Natural killer cell (primary cell): ENCODE measurements around the gene DNAH7. TPM values are rescaled to one million over a fixed set of nuclear protein-coding genes. Genes with fewer than 3 reads are reported as not detected.
A peak's percentile ranks its signal among the peaks of the same experiment; 100 is the strongest.

Experiments used
- ATAC-seq, 3 donors: fragments of 150-1000 bp in 2 of 3; fragments of 200-7000 bp in 1 of 3; cut with Tn5 transposase; 1 replicate in 1 of 3; 2 replicates in 2 of 3; pipeline ENCODE4 v1.10.0; 2021; ENCODE audit warnings: mild to moderate bottlenecking in 2 of 3, moderate library complexity in 2 of 3
- DNase-seq, 2 donors: peaks; one replicate each; pipeline versions ENCODE4 v3.0.0 to v3.0.0-alpha.2; 2013 to 2021; ENCODE audit warnings: mixed read lengths in 1 of 2
- H3K27ac ChIP-seq: one replicate; pipeline ENCODE4 v1.5.1; 2013; ENCODE audit warnings: mild to moderate bottlenecking, low read length
- H3K27me3 ChIP-seq: one replicate; pipeline ENCODE4 v1.6.1; 2013; ENCODE audit warnings: low read length; ENCODE audit not compliant: control insufficient read depth, insufficient read depth
- H3K36me3 ChIP-seq: one replicate; pipeline ENCODE4 v1.6.1; 2013; ENCODE audit warnings: low read length; ENCODE audit not compliant: control insufficient read depth, insufficient read depth
- H3K4me1 ChIP-seq: one replicate; pipeline ENCODE4 v1.6.1; 2013; ENCODE audit warnings: low read length; ENCODE audit not compliant: control insufficient read depth, insufficient read depth
- H3K4me3 ChIP-seq: one replicate; pipeline ENCODE4 v1.5.1; 2013; ENCODE audit warnings: low read length
- H3K9me3 ChIP-seq: one replicate; pipeline ENCODE4 v1.6.1; 2013; ENCODE audit warnings: low read length; ENCODE audit not compliant: control insufficient read depth, insufficient read depth
- H3K27ac Mint-ChIP-seq, 2 donors: one replicate each; pipeline ENCODE4 v1.8.0; 2022; ENCODE audit warnings: mild to moderate bottlenecking in 2 of 2, mixed read lengths in 2 of 2, moderate library complexity in 1 of 2
- H3K27me3 Mint-ChIP-seq, 2 donors: one replicate each; pipeline ENCODE4 v1.8.0; 2022; ENCODE audit warnings: low read depth in 2 of 2, mixed read lengths in 2 of 2
- H3K36me3 Mint-ChIP-seq: one replicate; pipeline ENCODE4 v1.8.0; 2022; ENCODE audit warnings: mixed read lengths
- H3K4me1 Mint-ChIP-seq, 2 donors: one replicate each; pipeline ENCODE4 v1.8.0; 2022; ENCODE audit warnings: mixed read lengths in 2 of 2
- H3K4me3 Mint-ChIP-seq: one replicate; pipeline ENCODE4 v1.8.0; 2022; ENCODE audit warnings: mild to moderate bottlenecking, moderate library complexity, mixed read lengths
- H3K9me3 Mint-ChIP-seq, 2 donors: one replicate each; pipeline ENCODE4 v1.8.0; 2022; ENCODE audit warnings: mixed read lengths in 2 of 2
- WGBS: methylation state at CpG from one replicate; pipeline ENCODE4 v1.1.7; 2013; ENCODE audit warnings: missing lambda C conversion rate; ENCODE audit not compliant: insufficient coverage; 5-methylcytosine and 5-hydroxymethylcytosine counted together
- intact Hi-C: fragments of 100-400 bp; cut with micrococcal nuclease; formaldehyde crosslinking; loops from one replicate; pipeline ENCODE4 v1.14.2; 2022
- total RNA-seq, 4 donors: library from RNA; stranded (reverse); fragments of 120-200 nt in 1 of 4; gene quantifications; one replicate each; pipeline versions ENCODE4 v1.2.3 to v1.2.4, GENCODE V29; 2013 to 2022
- TF ChIP-seq, protein P1 (sequence below): fragments of 200-600 bp; IDR thresholded peaks from one replicate; pipeline ENCODE4 v1.8.0; 2022; ENCODE audit warnings: antibody characterized with exemption

Gene DNAH7
- total RNA-seq, 3 donors from 2014 or later (not counting 1 experiment from before 2014, with no cell fraction given) = 0.07 to 0.20 TPM; not detected in 1

DNA sequence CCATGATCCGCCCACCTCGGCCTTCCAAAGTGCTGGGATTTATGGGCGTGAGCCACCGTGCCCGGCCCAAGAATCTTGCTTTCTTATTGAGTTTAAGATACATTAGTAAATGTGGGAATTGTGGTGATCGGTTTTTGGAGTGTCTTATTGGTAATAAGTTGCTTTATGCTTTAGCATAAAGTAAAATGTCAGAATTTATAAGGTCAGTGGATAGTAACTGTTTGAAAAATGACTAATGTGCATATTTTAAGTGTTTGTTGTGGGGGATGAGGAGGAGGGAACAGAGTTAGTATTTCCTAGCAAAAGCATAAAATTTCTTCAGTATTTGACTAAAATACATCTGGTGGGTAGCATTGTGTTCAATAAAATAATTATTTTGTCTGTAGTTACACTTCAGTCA lies 334.2 kb downstream of the DNAH7 start:
- Histone ChIP-seq H3K27me3 (no peaks in the 10 kb centered on the region), H3K4me1 (no peaks in the 10 kb centered on the region), H3K36me3 (peaks cover 51% of the 10 kb centered on the region), H3K27ac (no peak overlapping the region), H3K9me3 (no peaks in the 10 kb centered on the region), H3K4me3 (no peak overlapping the region)
- Mint-ChIP-seq H3K27me3 (no peaks in the 10 kb centered on the region), H3K27ac (no peak overlapping the region), H3K4me3 (no peak overlapping the region), H3K9me3 (no peaks in the 10 kb centered on the region), H3K36me3 (peaks cover 25% of the 10 kb centered on the region), H3K4me1 (peaks cover 14 to 22% of the 10 kb centered on the region in 2 donors)
- intact Hi-C loops = no loop called here
- no peak for DNase-seq
- TF ChIP-seq, protein P1, sequence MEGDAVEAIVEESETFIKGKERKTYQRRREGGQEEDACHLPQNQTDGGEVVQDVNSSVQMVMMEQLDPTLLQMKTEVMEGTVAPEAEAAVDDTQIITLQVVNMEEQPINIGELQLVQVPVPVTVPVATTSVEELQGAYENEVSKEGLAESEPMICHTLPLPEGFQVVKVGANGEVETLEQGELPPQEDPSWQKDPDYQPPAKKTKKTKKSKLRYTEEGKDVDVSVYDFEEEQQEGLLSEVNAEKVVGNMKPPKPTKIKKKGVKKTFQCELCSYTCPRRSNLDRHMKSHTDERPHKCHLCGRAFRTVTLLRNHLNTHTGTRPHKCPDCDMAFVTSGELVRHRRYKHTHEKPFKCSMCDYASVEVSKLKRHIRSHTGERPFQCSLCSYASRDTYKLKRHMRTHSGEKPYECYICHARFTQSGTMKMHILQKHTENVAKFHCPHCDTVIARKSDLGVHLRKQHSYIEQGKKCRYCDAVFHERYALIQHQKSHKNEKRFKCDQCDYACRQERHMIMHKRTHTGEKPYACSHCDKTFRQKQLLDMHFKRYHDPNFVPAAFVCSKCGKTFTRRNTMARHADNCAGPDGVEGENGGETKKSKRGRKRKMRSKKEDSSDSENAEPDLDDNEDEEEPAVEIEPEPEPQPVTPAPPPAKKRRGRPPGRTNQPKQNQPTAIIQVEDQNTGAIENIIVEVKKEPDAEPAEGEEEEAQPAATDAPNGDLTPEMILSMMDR = no peak
- 98% methylated on average over 6 of the region's 6 CpGs for WGBS
- ATAC-seq = no peak

DNA sequence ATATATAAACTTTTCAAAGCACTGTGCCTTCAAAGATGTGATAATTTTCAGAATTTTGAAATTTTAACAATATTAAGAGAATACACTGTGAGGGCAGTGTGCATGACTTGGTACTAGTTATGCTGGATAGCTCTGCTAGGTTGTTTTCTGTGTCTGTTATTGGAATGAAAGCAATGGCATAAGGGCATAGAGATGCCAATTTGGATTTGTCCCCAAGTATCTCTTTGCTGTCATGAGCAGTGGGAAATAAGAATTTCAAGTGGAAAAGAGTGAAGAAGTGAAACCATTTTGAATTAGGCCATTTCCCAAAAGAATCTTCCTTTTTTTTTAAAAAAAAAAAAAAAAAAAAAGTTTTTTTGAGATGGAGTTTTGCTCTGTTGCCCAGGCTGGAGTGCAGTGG lies 334.8 kb downstream of the DNAH7 start:
- Mint-ChIP-seq H3K36me3 (peaks cover 28% of the 10 kb centered on the region), H3K27ac (no peak overlapping the region), H3K27me3 (no peaks in the 10 kb centered on the region), H3K9me3 (no peaks in the 10 kb centered on the region), H3K4me3 (no peak overlapping the region), H3K4me1 (peaks cover 14 to 22% of the 10 kb centered on the region in 2 donors)
- intact Hi-C loops = no loop called here
- Histone ChIP-seq H3K9me3 (no peaks in the 10 kb centered on the region), H3K27me3 (no peaks in the 10 kb centered on the region), H3K4me3 (no peak overlapping the region), H3K36me3 (peaks cover 50% of the 10 kb centered on the region), H3K27ac (no peak overlapping the region), H3K4me1 (no peaks in the 10 kb centered on the region)
- ATAC-seq (no peak), DNase-seq (no peak)
- TF ChIP-seq, protein P1 = no peak

DNA sequence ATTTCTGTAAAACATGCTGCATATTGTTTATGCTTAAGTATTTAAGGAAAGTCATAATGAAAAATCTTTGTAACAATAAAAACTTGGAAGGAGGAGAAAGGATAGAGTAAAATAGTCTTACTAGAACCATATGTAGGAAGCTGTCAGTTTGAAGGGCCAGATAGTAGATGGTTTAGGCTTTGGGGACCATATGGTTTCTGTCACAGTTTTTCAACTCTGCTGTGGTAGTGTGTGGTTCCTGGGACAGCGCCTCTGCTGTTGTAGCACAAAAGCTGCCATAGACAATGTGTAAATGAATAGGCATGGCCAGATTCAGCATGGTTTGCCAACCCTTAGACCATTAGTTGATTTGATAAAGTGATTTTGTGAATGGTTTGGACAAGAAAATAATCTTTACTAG lies 336.1 kb downstream of the DNAH7 start:
- DNase-seq = no peak
- TF ChIP-seq, protein P1 = no peak
- no peak overlapping the region for H3K4me3 Mint-ChIP-seq
- intact Hi-C loops = no loop called here
- H3K27me3 Mint-ChIP-seq = no peaks in the 10 kb centered on the region
- Histone ChIP-seq H3K4me1 (no peaks in the 10 kb centered on the region), H3K36me3 (peaks cover 50% of the 10 kb centered on the region), H3K27me3 (no peaks in the 10 kb centered on the region), H3K4me3 (no peak overlapping the region), H3K27ac (no peak overlapping the region), H3K9me3 (no peaks in the 10 kb centered on the region)
- H3K27ac Mint-ChIP-seq = peak overlapping the region in 1 of 2 donors; percentile 53
- H3K4me1 Mint-ChIP-seq = peaks cover 14 to 22% of the 10 kb centered on the region in 2 donors
- WGBS = 93% methylated on average over 1 of the region's 1 CpG
- H3K9me3 Mint-ChIP-seq = no peaks in the 10 kb centered on the region
- ATAC-seq = no peak
- H3K36me3 Mint-ChIP-seq = peaks cover 28% of the 10 kb centered on the region

DNA sequence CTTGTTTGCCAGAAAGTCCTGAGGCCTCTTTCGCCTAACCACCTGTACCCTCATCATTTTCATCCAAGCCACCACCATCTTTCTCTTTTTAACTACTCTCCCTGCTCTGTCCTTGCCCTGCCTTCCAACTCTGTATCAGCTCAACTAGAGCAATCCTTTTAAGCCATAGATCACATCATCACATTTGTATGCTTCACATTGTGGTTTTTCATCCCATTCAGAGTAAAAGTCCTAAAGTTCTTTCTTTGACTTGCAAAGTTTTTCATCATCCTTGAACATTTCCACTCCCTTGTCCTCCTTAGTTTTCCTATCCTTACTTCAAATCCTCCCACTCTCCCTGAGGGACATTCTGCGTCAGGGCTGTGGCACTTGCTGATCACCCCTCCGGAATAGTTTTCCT lies 337.7 kb downstream of the DNAH7 start:
- intact Hi-C loops = no loop called here
- peaks cover 28% of the 10 kb centered on the region for H3K36me3 Mint-ChIP-seq
- H3K27me3 Mint-ChIP-seq = no peaks in the 10 kb centered on the region
- Histone ChIP-seq H3K9me3 (no peaks in the 10 kb centered on the region), H3K36me3 (peaks cover 46% of the 10 kb centered on the region), H3K27me3 (no peaks in the 10 kb centered on the region), H3K27ac (no peak overlapping the region), H3K4me1 (no peaks in the 10 kb centered on the region), H3K4me3 (no peak overlapping the region)
- no peaks in the 10 kb centered on the region for H3K9me3 Mint-ChIP-seq
- no peak for ATAC-seq
- TF ChIP-seq, protein P1 = no peak
- no peak for DNase-seq
- no peak overlapping the region for H3K27ac Mint-ChIP-seq
- H3K4me3 Mint-ChIP-seq = no peak overlapping the region
- H3K4me1 Mint-ChIP-seq = peaks cover 14 to 22% of the 10 kb centered on the region in 2 donors
- WGBS = 98% methylated on average over 3 of the region's 3 CpGs
